Kidney epithelial cell (primary cell): ENCODE measurements around the gene VPS37C. TPM values are rescaled to one million over a fixed set of nuclear protein-coding genes. Genes with fewer than 3 reads are reported as not detected.
A peak's percentile ranks its signal among the peaks of the same experiment; 100 is the strongest.
"Not testable (repeated sequence)": the region's sequence is repeated elsewhere in the genome, so short reads cannot be mapped to it uniquely, and the experiment has no call there.

Experiments
- DNase-seq: peaks from one replicate; pipeline ENCODE4 v3.0.0-alpha.2; 2010; ENCODE audit warnings: low read depth
- H3K27me3 ChIP-seq: 2 replicates; pipeline ENCODE4 v1.6.0; 2011; ENCODE audit warnings: low read length; ENCODE audit not compliant: control insufficient read depth, insufficient read depth
- H3K36me3 ChIP-seq: 2 replicates; pipeline ENCODE4 v1.5.1; 2011; ENCODE audit warnings: low read length; ENCODE audit not compliant: control insufficient read depth, insufficient read depth
- H3K4me3 ChIP-seq: 2 replicates; pipeline ENCODE4 v1.5.1; 2011; ENCODE audit warnings: low read depth, mild to moderate bottlenecking, control low read depth, low read length
- total RNA-seq: library from RNA; depleted of rRNA; stranded (reverse); fragments of >200 nt; gene quantifications from 2 replicates; pipeline ENCODE4 v1.2.3, GENCODE V29; 2015
- TF ChIP-seq, protein P1 (sequence below): IDR thresholded peaks from 2 replicates; pipeline ENCODE4 v1.5.1; 2011; ENCODE audit warnings: mild to moderate bottlenecking, moderate library complexity, low read length, control low read depth, inconsistent platforms; ENCODE audit not compliant: insufficient read depth, poor library complexity, severe bottlenecking

Gene VPS37C
- total RNA-seq, 1 donor from 2014 or later: 24.4 TPM

DNA sequence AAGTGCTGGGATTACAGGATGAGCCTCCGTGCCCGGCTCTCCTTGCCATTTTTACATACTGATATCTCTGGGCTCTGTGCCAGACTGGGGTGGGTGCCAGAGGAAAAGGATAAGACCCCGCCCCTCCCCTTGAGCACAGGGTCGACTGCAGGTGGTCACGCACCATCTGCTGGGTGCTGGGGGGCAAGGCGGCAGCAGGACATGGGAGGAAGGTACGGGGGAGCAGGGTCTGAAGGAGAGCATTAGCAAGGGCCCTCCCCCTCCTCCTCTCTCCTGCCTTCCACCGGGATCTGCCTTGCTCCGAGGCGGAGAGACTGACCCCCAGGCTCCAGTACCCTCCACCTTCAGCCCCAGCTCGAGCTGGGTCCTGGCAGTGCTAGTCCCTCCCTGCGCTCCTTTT, 32.4 kb upstream of the VPS37C start:
- DNase-seq: no peak
- Histone ChIP-seq H3K27me3 (no peaks in the 10 kb centered on the region), H3K4me3 (no peak overlapping the region), H3K36me3 (no peaks in the 10 kb centered on the region)
- TF ChIP-seq, protein P1, sequence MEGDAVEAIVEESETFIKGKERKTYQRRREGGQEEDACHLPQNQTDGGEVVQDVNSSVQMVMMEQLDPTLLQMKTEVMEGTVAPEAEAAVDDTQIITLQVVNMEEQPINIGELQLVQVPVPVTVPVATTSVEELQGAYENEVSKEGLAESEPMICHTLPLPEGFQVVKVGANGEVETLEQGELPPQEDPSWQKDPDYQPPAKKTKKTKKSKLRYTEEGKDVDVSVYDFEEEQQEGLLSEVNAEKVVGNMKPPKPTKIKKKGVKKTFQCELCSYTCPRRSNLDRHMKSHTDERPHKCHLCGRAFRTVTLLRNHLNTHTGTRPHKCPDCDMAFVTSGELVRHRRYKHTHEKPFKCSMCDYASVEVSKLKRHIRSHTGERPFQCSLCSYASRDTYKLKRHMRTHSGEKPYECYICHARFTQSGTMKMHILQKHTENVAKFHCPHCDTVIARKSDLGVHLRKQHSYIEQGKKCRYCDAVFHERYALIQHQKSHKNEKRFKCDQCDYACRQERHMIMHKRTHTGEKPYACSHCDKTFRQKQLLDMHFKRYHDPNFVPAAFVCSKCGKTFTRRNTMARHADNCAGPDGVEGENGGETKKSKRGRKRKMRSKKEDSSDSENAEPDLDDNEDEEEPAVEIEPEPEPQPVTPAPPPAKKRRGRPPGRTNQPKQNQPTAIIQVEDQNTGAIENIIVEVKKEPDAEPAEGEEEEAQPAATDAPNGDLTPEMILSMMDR: no peak

DNA sequence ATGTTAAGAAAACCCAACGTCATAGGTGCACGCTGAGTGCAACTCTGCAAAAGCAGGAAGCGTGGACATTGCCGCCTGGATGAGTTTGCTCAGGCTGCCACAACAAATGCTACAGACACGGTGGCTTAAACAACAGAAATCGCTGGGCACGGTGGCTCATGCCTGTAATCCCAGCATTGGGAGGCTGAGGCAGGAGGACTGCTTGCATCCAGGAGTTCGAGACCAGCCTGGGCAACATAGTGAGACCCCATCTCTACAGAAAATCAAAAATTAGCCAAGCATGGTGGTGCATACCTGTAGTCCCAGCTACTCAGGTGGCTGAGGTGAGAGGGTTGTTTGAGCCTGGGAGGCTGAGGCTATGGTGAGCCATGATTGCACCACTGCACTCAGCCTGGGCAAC, 28.7 kb upstream of the VPS37C start:
- H3K36me3 ChIP-seq: no peaks in the 10 kb centered on the region
- TF ChIP-seq, protein P1: no peak

DNA sequence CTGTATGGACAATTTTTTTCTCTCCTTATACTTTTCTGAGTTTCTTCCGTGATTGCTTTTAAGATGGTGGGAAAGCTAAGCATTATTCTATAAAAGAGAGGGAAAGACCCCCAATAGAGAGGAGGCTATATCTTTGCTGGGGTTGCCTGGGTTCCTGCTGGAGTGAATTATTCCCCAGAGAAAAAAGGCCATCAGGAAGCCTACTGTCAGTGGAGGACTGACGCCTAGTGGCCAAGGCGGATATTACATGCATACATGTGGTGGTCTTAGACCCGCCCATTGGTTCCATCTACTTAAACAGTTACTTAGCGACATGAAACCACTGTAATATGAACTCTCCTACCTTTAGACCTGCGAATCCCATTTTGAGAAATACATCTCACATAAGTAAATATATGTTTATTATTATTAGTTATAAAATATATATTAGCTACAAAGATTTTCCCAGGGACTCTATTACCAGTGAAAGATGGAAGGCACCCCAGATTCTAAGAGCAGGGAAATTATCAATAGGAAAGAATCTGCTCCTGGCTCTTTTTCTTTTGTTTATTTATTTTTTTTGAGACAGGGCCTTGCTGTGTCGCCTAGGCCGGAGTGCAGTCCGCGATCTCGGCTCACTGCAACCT, 26.4 kb upstream of the VPS37C start:
- no peaks in the 10 kb centered on the region for H3K36me3 ChIP-seq
- no peak overlapping the region for H3K4me3 ChIP-seq
- peak; percentile 26 for DNase-seq
- H3K27me3 ChIP-seq: no peaks in the 10 kb centered on the region
- TF ChIP-seq, protein P1: peak; percentile 89

More for the DNA sequence above, 28.7 kb upstream of the VPS37C start:
- Histone ChIP-seq H3K27me3 (no peaks in the 10 kb centered on the region), H3K4me3 (no peak overlapping the region)
- no peak for DNase-seq

DNA sequence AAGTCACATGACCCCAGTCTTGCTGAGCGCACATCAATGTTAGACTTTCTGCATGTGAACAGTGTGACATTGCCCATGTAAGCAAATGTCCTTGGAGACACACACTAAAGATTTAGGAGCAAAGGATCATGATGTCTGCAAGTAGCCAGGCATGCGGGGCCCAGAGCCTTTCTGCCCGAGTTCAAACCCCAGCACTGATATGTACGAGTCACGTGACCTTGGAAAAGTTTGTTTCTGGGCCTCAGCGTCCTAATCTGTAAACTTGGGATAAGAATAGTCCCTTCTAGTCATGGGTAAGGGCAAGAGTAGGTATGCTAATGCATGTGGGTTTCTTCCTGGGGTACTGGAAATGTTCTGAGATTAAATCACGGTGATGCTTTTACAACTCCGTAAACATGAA, 25.3 kb upstream of the VPS37C start:
- TF ChIP-seq, protein P1: no peak
- no peaks in the 10 kb centered on the region for H3K27me3 ChIP-seq
- no peak overlapping the region for H3K4me3 ChIP-seq
- H3K36me3 ChIP-seq: no peaks in the 10 kb centered on the region
- no peak for DNase-seq

DNA sequence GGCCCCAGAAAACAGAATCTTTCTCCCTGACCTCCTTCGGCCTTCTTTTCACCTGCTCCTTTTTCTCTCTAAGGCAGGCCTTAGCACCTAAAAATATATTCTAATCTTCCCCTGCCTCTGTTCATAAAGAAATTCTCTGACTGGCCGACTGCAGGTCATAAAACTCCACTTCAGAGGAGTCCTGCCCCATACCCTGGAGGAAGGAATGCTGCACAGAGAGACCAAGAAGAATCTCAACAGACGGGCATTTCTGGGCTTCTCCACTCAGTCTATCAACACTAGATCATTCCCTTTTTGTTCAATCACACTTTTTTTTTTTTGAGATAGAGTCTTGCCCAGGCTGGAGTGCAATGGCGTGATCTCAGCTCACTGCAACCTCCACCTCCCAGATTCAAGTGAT, 22.4 kb upstream of the VPS37C start:
- H3K27me3 ChIP-seq: no peaks in the 10 kb centered on the region
- no peak for DNase-seq
- no peak overlapping the region for H3K4me3 ChIP-seq
- TF ChIP-seq, protein P1: no peak
- no peaks in the 10 kb centered on the region for H3K36me3 ChIP-seq

DNA sequence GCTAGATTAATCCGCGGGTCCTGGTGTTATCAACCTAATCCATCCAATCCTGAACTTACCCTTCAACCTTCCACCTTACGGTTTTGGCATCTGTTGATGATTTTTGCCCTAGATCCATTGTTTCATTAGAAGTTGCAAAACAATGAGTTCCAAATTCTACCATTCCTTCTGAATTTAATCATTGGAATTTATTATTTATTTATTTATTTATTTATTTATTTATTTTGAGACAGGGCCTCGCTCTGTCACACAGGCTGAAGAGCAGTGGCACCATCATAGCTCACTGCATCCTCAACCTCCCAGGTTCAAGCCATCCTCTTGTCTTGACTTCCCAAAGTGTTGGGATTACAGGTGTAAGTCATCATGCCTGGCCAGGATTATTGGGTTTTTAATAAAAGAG, 20.3 kb upstream of the VPS37C start:
- no peak for DNase-seq
- Histone ChIP-seq H3K27me3 (no peaks in the 10 kb centered on the region), H3K36me3 (no peaks in the 10 kb centered on the region), H3K4me3 (no peak overlapping the region)
- TF ChIP-seq, protein P1: no peak

DNA sequence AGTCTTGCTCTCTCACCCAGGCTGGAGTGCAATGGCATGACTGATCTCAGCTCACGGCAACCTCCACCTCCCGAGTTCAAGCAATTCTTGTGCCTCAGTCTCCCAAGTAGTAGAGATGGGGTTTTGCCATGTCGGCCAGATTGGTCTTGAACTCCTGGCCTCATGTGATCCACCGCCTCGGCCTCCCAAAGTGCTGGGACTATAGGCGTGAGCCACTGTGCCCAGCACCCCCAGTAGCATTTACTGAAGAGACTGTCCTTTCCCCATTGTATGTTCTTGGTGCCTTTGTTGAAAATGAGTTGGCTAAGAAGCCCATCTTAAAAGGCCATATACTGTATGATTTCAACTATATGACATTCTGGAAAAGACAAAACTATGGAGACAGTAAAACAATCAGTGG, 19.0 kb upstream of the VPS37C start:
- DNase-seq, H3K4me3 ChIP-seq, H3K36me3 ChIP-seq, H3K27me3 ChIP-seq: not testable (repeated sequence)
